NCI-H2171 (cell line): ENCODE data around the gene ERC2.

Experiments
- DNase-seq: peaks from one replicate; lab custom pipeline; 2025; lab: John Stamatoyannopoulos, UW

Gene ERC2

GRCh38 chr3:55473788-55474187 is 994.5 kb downstream of the ERC2 start:
- DNase-seq: no peak

GRCh38 chr3:55471522-55472280 is 996.6 kb downstream of the ERC2 start:
- no peak for DNase-seq

GRCh38 chr3:55471084-55471483 is 997.2 kb downstream of the ERC2 start:
- DNase-seq: no peak

- no peak for DNase-seq
Observed at GRCh38 chr3:55469957-55470526, 998.2 kb downstream of the ERC2 start.

GRCh38 chr3:55468251-55468650 is 1000.0 kb downstream of the ERC2 start:
- no peak for DNase-seq

- no peak for DNase-seq
Observed at GRCh38 chr3:55467099-55467498, 1001.2 kb downstream of the ERC2 start.

- no peak for DNase-seq
Observed at GRCh38 chr3:55466526-55466925, 1001.7 kb downstream of the ERC2 start.

- DNase-seq: no peak
Observed at GRCh38 chr3:55461896-55462295, 1006.4 kb downstream of the ERC2 start.

- no peak for DNase-seq
Observed at GRCh38 chr3:55459838-55460237, 1008.4 kb downstream of the ERC2 start.
